Stimulated activated CD8-positive, alpha-beta memory T cell treated with anti-CD3 and anti-CD28 coated beads, Interleukin-4, amount 100 ng/mL, for 1 hour (primary cell): Measurements from ENCODE around the gene ACOX1.

ENCODE experiments used
- DNase-seq, 2 donors: peaks; one replicate each; pipeline ENCODE4 v3.0.0-alpha.2; 2020; ENCODE audit warnings: low read depth in 2 of 2, low spot score in 1 of 2

ACOX1 gene

DNA sequence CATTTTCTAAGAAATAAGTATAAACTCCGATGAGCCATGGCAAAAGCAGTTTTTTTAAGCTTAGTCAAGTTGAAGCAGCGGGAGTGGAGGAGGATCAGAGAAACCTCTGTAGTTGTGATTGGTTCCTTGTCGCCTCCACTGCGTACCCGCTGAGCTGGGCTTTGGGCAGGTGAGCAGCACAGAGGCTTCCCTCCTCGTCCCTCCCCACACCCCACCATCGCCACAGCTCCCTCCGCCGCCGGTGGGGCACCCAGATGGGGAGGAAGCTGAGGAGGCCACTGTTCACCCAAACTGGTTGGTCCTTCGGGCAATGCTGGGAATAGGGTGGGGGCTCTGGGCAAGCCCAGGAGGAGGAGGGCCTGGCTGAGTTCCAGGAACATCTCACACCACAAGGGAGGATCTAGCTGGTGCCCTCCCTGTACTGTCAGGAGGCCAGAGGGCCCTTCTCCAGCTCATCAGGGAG lies 69.1 kb downstream of the ACOX1 start:
- DNase-seq = no peak

DNA sequence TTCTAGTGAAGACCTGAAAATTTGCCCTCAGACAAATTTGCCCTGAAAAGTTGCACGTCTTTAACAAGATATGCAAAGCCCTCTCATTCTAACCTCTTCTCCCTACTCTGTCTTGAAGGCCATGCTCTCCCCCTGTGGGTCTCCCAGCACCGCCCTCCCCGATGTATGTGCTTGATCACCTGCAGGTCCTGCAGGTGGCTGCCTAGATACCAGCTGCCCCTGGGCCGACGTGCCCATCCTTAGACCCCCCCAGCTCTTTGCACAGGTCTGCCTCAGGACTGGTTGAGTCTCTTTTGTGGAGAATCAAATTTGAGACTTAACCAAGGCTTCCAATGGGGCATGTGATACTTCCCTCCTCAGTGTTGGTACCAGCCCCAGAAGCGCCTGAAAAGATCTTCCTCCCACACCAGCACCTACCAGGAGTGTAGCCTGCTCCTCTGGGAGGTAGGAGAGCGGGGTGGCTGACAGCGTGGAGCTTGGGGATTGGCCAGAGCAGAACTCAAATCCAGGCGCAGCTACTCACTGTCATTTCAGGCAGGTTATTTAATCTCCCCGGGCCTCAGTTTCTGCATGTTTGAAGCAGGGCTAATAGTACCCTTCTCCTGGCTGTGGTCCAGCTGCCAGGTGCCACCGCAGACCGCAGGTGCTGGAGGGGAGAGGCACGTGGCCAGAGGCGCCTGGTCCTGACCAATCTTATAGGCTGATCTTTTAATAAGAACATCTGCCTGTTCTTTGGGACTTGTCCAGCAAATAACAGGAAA lies 69.7 kb downstream of the ACOX1 start:
- no peak for DNase-seq

GRCh38 chr17:75908201-75908600 lies 70.8 kb downstream of the ACOX1 start:
- no peak for DNase-seq

DNA sequence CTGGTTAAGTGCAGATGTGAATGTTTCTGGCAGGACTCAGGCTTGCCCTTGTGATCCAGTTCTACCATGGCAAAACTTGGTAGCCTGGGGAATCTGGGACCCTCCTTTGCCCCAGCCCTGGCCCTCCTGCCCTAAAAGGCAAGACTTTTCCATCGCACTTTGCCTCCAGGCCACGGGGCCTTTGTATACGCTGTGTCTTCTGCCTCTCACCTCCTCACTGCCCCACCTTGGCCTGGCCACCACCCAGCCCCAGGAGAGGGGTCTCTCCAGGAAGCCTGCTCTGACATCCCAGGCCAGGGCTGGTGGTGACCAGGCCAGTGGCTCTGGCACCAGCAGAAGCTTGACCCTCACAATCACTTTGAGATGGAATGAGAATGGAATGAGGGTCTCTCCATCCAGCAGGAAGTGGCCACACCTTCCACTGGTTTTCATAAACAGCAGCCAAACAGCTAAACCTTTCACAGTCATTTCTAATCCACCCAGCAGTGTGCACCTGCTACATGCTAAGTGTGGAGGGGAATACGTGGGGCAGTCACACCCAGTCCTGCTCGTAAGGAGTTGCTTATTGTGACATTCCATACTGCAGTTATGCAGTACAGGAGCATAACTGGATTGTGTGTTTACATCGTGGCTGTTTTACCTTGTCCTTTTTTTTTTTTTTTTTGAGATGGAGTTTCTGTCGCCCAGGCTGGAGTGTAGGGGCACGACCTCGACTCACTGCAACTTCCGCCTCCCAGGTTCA lies 72.7 kb downstream of the ACOX1 start:
- no peak for DNase-seq

DNA sequence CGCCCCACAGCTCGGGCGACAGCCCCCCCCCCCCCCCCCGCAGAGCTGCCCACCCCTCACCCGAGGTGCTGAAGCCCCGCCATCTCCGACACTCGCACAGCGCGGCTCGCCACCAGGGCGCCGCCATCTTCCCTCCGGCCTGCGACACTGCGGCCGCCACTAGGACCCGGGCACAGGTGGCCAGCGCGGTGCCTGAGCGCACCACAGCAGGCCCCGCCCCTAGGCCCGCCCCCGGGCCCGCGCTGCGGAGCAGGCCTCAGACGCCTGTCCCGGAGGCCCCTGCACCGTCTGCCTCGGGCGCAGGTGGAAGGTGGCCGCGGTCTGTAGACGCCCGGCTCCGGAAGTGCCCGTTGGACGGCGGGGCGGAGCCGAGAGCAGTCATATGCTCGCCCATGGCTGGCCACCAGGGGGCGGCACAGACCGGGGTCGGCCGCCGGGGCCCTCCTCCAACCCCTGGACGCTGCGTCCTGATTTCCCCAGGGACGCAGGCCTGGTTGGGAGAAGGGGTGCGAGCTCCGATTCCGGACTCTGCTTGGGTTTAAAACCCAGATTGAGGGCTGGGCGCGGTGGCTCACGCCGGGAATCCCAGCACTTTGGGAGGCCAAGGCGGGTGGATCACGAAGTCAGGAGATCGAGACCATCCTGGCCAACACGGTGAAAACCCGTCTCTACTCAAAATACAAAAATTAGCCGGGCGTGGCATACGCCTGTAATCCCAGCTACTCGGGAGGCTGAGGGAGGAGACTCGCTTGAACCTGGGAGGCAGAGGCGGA lies 74.0 kb downstream of the ACOX1 start, which contains the start of gene MRPL38:
Gene MRPL38 (minus strand): TSS at position 136 of the 773 bp plus-strand sequence. CDS start 9 bp downstream, at position 127.
- DNase-seq = peak; percentile 81

- no peak for DNase-seq
Observed at GRCh38 chr17:75902406-75902805, 76.6 kb downstream of the ACOX1 start.

DNA sequence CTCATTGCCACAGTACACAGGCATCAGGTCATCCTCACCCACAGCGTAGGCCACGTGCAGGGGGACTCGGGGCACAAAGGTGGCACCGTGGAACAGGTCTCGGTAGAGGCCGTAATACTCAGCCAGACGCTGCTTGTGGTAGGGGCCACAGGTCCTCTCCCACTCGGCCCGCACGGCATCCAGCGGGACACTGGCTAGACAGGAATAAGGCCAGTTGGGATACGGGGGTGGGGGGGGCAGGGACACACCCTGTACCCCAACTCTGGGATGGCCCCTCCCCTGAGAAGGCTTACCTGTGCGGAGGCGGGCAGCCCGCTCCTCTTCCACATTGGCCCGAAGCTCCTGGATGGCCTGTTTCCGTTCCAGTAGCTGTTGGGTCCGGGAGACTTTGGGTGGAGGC lies 77.2 kb downstream of the ACOX1 start:
- DNase-seq = no peak

GRCh38 chr17:75900691-75901533 lies 78.1 kb downstream of the ACOX1 start:
- no peak for DNase-seq

GRCh38 chr17:75899767-75900468 lies 79.0 kb downstream of the ACOX1 start:
- DNase-seq = no peak

DNA sequence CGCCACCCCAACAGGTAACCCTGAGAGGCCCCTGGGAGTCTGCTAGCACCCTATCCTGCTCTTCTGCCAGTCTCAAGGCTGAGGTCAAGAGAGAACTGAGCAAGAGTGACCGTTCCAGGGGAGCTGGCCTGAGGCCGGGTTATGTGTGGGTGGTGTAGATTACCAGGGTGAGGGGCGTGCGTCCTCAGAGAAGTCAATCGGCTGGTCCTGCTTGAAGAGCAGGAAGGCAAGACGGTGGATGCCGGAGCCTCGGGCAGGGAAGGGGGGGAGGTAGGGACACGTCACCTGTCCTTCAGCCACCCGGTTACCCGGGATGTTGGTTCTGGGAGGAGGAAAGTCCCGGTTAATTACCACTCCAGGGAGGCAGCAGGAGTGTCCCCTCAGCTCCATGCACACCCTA lies 79.6 kb downstream of the ACOX1 start:
- no peak for DNase-seq

- no peak for DNase-seq
Observed at GRCh38 chr17:75898791-75899190, 80.2 kb downstream of the ACOX1 start.

GRCh38 chr17:75898065-75898464 lies 80.9 kb downstream of the ACOX1 start:
- DNase-seq = no peak

DNA sequence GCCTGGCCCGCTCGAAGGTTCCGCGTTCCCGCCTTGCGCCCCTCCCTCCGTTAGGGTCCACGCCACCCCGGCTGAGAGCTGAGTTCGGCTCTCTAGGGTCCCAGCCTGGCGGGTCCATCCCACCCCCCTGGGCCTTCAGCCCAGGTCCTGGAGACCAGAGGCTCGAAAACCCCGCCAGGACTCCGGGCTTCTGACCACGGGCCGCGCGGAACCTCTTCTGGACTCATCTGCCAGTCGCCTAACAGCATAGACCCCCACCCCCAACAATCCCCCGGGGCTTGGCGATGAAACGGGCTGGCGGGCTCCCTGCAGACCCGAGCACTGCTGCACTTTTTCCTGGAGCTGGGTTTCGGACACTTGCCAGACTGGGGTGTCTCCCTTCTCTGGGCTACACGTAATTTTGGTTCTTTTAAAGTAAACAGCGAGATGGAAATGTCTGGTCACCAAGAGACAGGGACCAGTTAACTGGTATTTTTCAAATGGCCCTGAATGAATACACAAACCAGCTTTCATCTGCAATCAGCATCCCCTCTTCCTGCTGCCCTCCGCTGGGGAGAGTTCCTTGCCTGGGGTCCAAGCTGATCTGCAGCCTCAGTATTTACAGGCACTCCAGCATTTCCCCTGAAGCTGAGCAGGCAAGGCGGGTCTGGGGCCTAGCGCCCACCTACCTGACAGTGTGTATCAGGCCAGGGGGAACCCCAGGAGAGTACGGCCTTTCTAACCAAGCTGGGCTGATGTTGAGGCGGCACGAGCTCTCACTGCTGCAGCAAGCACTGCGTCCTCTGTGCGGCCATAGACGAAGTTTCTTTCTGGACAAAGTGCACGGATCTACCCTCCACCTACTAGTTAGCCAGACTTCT lies 81.6 kb downstream of the ACOX1 start:
- DNase-seq = no peak

DNA sequence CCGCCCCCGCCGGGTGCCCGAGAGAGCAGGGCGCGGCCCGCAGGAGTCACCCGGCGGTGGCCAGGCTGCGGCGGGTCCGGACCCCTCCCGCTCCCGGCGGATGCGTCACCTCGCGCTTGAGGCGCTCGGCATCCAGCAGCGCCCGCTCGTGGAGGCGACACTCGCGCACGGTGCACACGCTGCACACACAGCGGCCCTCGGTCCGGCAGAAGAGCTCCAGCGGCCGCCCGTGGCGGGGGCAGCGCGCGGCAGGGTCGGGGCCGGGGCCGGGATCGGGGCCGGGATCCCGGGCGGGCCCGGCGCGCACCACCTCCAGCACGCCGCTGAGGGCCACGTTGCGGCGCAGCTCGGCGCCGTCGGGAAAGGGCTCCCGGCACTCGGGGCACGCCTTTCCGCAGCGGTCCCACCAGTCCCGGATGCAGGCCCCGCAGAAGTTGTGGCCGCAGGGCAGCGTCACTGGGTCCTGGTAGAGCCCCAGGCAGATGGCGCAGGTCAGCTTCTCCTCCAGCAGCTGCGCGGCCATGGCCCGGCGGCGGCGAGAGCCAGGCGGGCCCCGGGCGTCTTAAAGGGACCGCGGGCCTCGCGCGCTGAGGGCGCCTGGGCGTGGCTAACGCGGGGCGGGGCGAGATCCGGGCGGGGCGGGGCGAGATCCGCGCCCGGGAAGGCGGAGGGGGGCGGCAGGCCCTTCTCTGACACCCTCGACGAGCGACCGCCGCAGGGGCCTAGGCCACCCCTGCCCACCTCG lies 82.4 kb downstream of the ACOX1 start, which contains the start of gene TRIM65:
Gene TRIM65 (minus strand): TSS at position 537 of the 745 bp plus-strand sequence. CDS start 14 bp downstream, at position 523.
- peak; percentile 41 to 57 for DNase-seq

DNA sequence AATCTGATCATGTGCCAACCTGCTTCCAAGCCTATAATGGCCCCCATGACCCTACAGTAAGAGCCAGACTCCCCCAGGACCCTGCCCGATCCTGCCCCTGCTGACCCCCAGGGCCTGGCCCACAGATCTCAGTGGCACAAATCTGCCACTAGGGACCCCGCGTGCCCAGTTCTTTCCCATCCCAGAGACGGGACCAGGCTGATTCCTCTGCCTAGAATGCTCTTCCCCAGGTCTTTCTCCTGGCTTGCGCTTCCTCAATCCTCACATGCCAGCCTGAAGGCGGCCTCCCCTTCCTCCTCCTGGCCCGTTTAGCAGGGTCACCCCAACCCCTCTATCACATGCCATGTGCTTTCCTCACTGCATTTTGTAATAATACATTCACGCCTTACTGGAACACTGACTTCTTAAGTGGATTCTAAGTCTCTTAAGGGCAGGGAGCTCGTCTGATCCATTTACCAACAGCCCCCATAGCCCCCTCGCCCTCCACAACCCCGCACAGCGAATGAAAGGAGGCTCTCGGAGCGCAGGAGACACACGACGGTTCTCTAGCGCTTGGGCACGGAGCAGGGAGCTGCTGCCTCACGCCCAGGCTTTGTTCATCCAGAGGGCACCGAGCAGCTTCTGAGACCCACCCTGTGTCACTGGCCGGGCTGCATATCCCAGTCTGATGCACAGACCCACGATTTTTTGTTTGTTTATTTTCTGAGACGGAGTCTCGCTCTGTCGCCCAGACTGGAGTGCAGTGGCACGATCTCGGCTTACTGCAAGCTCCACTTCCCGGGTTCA lies 83.4 kb downstream of the ACOX1 start:
- DNase-seq = no peak

DNA sequence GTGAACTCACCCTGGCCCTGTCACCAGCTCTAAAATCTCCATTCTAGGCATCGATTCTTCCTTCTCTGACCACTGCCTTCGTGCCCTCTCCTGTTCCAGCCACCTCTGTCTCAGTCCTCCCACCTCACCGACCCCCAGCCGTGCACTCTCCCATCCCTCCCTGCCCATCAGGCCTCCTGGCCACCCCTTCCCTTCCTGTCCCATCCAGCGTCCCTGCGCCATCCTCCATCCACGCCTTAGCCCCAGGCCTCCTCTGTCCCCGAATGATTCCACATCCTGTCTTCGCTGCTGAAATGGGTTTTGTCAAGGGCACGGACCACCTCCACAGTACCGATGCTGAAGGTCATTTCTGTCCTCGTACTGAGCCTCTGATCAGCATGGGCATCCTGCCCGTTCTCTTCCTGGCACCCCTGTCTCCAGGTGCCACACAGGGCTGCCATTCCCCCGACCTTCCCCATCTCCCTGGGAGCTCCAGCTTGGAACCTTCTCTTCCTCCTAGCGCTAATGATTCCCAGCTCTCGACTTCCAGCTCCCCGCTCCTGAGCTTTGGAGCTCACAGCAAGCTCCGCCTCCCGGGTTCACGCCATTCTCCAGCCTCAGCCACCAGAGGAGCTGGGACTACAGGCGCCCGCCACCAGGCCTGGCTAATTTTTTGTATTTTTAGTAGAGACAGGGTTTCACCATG lies 84.8 kb downstream of the ACOX1 start:
- DNase-seq = no peak
